Measurements from ENCODE around the gene PLCB1. TPM values are rescaled to one million over a fixed set of nuclear protein-coding genes. Genes with fewer than 3 reads are reported as not detected.

PLCB1 gene
- total and polyA plus RNA-seq, 2 donors (not counting 3 experiments of a cell fraction or from before 2014, with no cell fraction given): 10.2 to 53.4 TPM

DNA sequence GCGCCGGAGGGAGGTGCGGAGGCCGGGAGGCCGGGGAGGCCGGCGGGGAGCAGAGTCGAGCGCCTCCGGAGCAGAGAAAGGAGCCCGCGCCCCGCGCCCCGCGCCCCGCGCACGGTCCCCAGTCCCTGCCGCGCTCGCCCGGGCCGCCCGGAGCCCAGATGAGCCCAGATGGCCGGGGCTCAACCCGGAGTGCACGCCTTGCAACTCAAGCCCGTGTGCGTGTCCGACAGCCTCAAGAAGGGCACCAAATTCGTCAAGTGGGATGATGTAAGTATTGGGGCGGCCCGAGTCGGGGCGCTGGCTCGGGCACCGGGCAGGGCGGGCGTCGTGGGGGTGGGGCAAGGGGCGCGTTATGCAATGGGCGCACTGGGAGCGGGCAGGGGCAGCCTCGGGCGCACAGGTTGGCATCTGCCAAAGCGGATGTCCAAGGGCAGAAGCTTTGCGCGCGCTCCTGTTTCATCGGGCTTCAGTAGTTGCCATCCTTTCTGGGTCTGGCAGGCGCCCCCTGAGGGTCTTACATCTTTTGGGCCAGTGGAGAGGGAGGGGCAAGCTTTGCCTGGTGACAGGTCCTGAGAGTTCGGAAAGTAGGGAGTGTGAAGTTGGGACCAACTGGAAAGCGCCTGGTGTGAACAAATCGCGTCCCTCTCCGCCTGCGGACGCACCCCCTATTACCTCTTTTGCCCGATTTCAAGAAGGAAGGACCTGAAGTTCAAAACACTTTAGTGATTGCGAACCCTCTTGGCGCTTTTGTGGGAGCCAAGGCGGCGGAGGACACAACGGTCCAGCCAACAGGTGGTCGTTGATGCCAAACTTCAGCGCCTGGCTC, 631 bp downstream of the PLCB1 start:
- Histone ChIP-seq H3K27ac (ENCODE audit: insufficient read depth, low read depth, low read length) (peak overlapping the region; percentile 37), H3K4me2 (ENCODE audit: insufficient read depth, low read length) (peak overlapping the region; percentile 90)
- CTCF ChIA-PET: interaction anchor here (0.6 to 13.3 kb wide), 9 partner anchors 47 to 588 kb away, joined by 3 to 210 read pairs (median 4); no protein-coding TSS in a partner anchor

More for the DNA sequence above, 631 bp downstream of the PLCB1 start:
- Histone ChIP-seq H2AFZ (ENCODE audit: low read depth, low read length) (peak overlapping the region; percentile 89), H3K9me1 (replicated peaks; ENCODE audit: control insufficient read depth, extremely low read depth, insufficient read depth, low read length) (no peaks in the 10 kb centered on the region), H3K4me3 (replicated peaks in 1 of 3; ENCODE audit: insufficient read depth in 1 of 3, low read depth in 1 of 3, low read length in 3 of 3) (peak overlapping the region; percentile 65 to 92 (median 83)), H3K27me3 (ENCODE audit: control insufficient read depth in 2 of 2, insufficient read depth in 2 of 2, low read length in 2 of 2) (no peaks in the 10 kb centered on the region), H3K79me2 (ENCODE audit: control insufficient read depth, insufficient read depth, low read length) (peaks cover 24% of the 10 kb centered on the region), H3K9ac (replicated peaks; ENCODE audit: extremely low read depth, insufficient read depth, low read length) (peak overlapping the region; percentile 69), H3K9me3 (replicated peaks; ENCODE audit: control insufficient read depth, insufficient read depth, low read length) (no peaks in the 10 kb centered on the region), H3K4me1 (ENCODE audit: control insufficient read depth, extremely low read depth, insufficient read depth, low read length) (peaks cover 12% of the 10 kb centered on the region), H4K20me1 (replicated peaks; ENCODE audit: control insufficient read depth, extremely low read depth, insufficient read depth, low read length) (no peaks in the 10 kb centered on the region), H3K36me3 (ENCODE audit: control insufficient read depth in 2 of 2, extremely low read depth in 1 of 2, insufficient read depth in 2 of 2, low read length in 2 of 2) (no peaks in the 10 kb centered on the region)
- intact Hi-C loops (cut with micrococcal nuclease): loop anchor here (1.0 to 5.0 kb wide), 9 partner anchors 16 to 589 kb away; no protein-coding TSS in a partner anchor
- FAIRE-seq (peak; percentile 74), DNase-seq (ENCODE audit: low read depth, low spot score) (peak; percentile 41)
- POLR2A ChIA-PET: no interaction called here
- TF ChIP-seq, protein P1, sequence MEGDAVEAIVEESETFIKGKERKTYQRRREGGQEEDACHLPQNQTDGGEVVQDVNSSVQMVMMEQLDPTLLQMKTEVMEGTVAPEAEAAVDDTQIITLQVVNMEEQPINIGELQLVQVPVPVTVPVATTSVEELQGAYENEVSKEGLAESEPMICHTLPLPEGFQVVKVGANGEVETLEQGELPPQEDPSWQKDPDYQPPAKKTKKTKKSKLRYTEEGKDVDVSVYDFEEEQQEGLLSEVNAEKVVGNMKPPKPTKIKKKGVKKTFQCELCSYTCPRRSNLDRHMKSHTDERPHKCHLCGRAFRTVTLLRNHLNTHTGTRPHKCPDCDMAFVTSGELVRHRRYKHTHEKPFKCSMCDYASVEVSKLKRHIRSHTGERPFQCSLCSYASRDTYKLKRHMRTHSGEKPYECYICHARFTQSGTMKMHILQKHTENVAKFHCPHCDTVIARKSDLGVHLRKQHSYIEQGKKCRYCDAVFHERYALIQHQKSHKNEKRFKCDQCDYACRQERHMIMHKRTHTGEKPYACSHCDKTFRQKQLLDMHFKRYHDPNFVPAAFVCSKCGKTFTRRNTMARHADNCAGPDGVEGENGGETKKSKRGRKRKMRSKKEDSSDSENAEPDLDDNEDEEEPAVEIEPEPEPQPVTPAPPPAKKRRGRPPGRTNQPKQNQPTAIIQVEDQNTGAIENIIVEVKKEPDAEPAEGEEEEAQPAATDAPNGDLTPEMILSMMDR (IDR thresholded peaks at IDR 0.05; ENCODE audit: extremely low read depth in 1 of 2, insufficient read depth in 1 of 2, low read depth in 1 of 2, low read length in 2 of 2): no peak
- no peak for TF ChIP-seq POLR2AphosphoS5 (IDR thresholded peaks at IDR 0.05; ENCODE audit: insufficient read depth, low read depth, low read length)
- TF ChIP-seq FOS (IDR thresholded peaks at IDR 0.05; ENCODE audit: borderline replicate concordance, insufficient read depth, low read length): no peak
- TF ChIP-seq MYC (IDR thresholded peaks at IDR 0.05; ENCODE audit: low read depth, low read length): no peak
- TF ChIP-seq GATA2 (IDR thresholded peaks at IDR 0.05; ENCODE audit: insufficient read depth, insufficient read length, low read depth, low read length): no peak
- TF ChIP-seq EZH2 (IDR thresholded peaks at IDR 0.05; ENCODE audit: borderline replicate concordance, low read depth, low read length, severe bottlenecking): no peak
- BruUV-seq (replicated peaks): no TSS peak
- dilution Hi-C loops (cut with MboI; ENCODE audit: extremely low pct_ligation_motif_present, low sequenced_read_pairs): no loop called here
